HCT116 (cell line): ENCODE results near the gene ARHGEF38.

Source experiments
- EZH2 ChIP-seq: fragments of 200-600 bp; sonication (generic); IDR thresholded peaks from 2 replicates; pipeline ENCODE4 v1.6.1; 2017; ENCODE audit warnings: antibody characterized with exemption, mixed run types
- FOSL1 ChIP-seq: IDR thresholded peaks from 2 replicates; pipeline ENCODE4 v1.6.1; 2012; ENCODE audit warnings: low read depth
- JUND ChIP-seq: IDR thresholded peaks from 2 replicates; pipeline ENCODE4 v1.6.1; 2012
- MAX ChIP-seq: IDR thresholded peaks from 2 replicates; pipeline ENCODE4 v1.6.1; 2012
- POLR2A ChIP-seq: IDR thresholded peaks from 2 replicates; pipeline ENCODE4 v1.7.0; 2011; ENCODE audit warnings: borderline replicate concordance; ENCODE audit not compliant: insufficient read depth, insufficient read length; ENCODE audit errors: extremely low read depth
- RAD21 ChIP-seq: IDR thresholded peaks from 2 replicates; pipeline ENCODE4 v1.6.1; 2012; ENCODE audit warnings: low read depth, mild to moderate bottlenecking
- TF ChIP-seq, protein P1 (sequence below), 3 experiments: fragments of 200-600 bp in 1 of 3; sonication (generic) in 1 of 3; IDR thresholded peaks in 2 of 3; conservative IDR thresholded peaks in 1 of 3; 2 replicates each; pipeline ENCODE4 v1.5.1; 2012 to 2017; ENCODE audit warnings: low read depth in 2 of 3, low read length in 2 of 3, antibody characterized with exemption in 1 of 3, borderline replicate concordance in 1 of 3, control low read depth in 1 of 3, mild to moderate bottlenecking in 1 of 3, mixed read lengths in 1 of 3, mixed run types in 1 of 3, moderate library complexity in 1 of 3; ENCODE audit not compliant: insufficient read depth in 1 of 3

DNA sequence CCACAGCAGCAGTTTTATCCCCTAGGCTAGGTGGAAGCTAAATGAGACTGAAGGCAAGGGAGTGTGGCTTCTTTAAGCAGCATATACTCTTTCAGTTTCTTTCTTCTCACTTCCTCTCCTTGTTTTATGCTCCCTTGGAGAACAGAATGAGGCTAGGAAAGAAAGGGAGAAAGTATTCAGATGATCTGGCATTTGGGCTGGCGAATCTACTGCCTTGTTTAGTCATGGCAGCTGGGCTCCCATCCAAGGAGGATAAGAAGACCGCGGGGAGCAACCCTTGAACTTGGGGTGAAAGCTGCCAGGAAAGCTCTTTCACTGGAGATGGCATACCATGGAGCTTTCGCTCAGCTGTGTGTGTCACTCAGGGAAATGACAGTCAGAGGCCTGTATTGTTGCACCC is 72.1 kb downstream of the ARHGEF38 start:
- TF ChIP-seq FOSL1, result no peak
- TF ChIP-seq RAD21, result no peak
- no peak for TF ChIP-seq EZH2
- no peak for TF ChIP-seq POLR2A
- no peak for TF ChIP-seq JUND
- TF ChIP-seq, protein P1, sequence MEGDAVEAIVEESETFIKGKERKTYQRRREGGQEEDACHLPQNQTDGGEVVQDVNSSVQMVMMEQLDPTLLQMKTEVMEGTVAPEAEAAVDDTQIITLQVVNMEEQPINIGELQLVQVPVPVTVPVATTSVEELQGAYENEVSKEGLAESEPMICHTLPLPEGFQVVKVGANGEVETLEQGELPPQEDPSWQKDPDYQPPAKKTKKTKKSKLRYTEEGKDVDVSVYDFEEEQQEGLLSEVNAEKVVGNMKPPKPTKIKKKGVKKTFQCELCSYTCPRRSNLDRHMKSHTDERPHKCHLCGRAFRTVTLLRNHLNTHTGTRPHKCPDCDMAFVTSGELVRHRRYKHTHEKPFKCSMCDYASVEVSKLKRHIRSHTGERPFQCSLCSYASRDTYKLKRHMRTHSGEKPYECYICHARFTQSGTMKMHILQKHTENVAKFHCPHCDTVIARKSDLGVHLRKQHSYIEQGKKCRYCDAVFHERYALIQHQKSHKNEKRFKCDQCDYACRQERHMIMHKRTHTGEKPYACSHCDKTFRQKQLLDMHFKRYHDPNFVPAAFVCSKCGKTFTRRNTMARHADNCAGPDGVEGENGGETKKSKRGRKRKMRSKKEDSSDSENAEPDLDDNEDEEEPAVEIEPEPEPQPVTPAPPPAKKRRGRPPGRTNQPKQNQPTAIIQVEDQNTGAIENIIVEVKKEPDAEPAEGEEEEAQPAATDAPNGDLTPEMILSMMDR (IDR thresholded peaks at IDR 0.05 in 2 of 3, conservative IDR thresholded peaks at IDR 0.05 in 1 of 3; ENCODE audit: borderline replicate concordance in 1 of 3, insufficient read depth in 1 of 3, low read depth in 2 of 3, low read length in 2 of 3), result no peak
- no peak for TF ChIP-seq MAX
